HG02840 (cell line): ENCODE measurements around the gene CAPNS1.
"Not testable (repeated sequence)": the region's sequence is repeated elsewhere in the genome, so short reads cannot be mapped to it uniquely, and the experiment has no call there.

Source experiments
- ATAC-seq: cut with Tn5 transposase; IDR thresholded peaks from one replicate; pipeline ENCODE4 v1.9.1; 2021; ENCODE audit warnings: mild to moderate bottlenecking, moderate library complexity, moderate number of reproducible peaks; ENCODE audit not compliant: unreplicated experiment, low FRiP score

CAPNS1 gene

GRCh38 chr19:36113894-36114720 is 25.8 kb upstream of the CAPNS1 start:
- peak; percentile 0 for ATAC-seq

- ATAC-seq = peak; percentile 80
Measured at GRCh38 chr19:36114721-36115452, 25.0 kb upstream of the CAPNS1 start, which contains the start of gene POLR2I. TSS of gene POLR2I (minus strand) at chr19:36114875. CDS start at chr19:36114856, 19 bp downstream.

- no peak for ATAC-seq
Measured at GRCh38 chr19:36115453-36116343, 24.2 kb upstream of the CAPNS1 start, which contains the start of gene TBCB. TSS of gene TBCB (plus strand) at chr19:36115468. CDS start at chr19:36115561, 93 bp downstream.

GRCh38 chr19:36116344-36116637 is 23.6 kb upstream of the CAPNS1 start:
- no peak for ATAC-seq

- ATAC-seq = no peak
Measured at GRCh38 chr19:36120092-36120983, 19.5 kb upstream of the CAPNS1 start.

- no peak for ATAC-seq
Measured at GRCh38 chr19:36120984-36121358, 18.9 kb upstream of the CAPNS1 start.

GRCh38 chr19:36121486-36122124 is 18.3 kb upstream of the CAPNS1 start:
- no peak for ATAC-seq

- ATAC-seq = no peak
Measured at GRCh38 chr19:36125557-36125956, 14.3 kb upstream of the CAPNS1 start.

- no peak for ATAC-seq
Measured at GRCh38 chr19:36128392-36128736, 11.5 kb upstream of the CAPNS1 start.

GRCh38 chr19:36131221-36131620 is 8.6 kb upstream of the CAPNS1 start:
- ATAC-seq = not testable (repeated sequence)

GRCh38 chr19:36134867-36135266 is 5.0 kb upstream of the CAPNS1 start:
- ATAC-seq = not testable (repeated sequence)

- ATAC-seq = no peak
Measured at GRCh38 chr19:36136964-36137686, 2.7 kb upstream of the CAPNS1 start.

GRCh38 chr19:36139120-36139472 is 770 bp upstream of the CAPNS1 start:
- no peak for ATAC-seq

- no peak for ATAC-seq
Measured at GRCh38 chr19:36140304-36141038, 605 bp downstream of the CAPNS1 start.

- no peak for ATAC-seq
Measured at GRCh38 chr19:36141039-36141927, 1.4 kb downstream of the CAPNS1 start.

- no peak for ATAC-seq
Measured at GRCh38 chr19:36142046-36142445, 2.2 kb downstream of the CAPNS1 start.

- ATAC-seq = no peak
Measured at GRCh38 chr19:36142496-36142895, 2.6 kb downstream of the CAPNS1 start.
